Inflammatory macrophage treated with lipopolysaccharide for 4 hours (primary cell): ENCODE results near the gene DOCK1.

Experiments
- DNase-seq: peaks from one replicate; pipeline ENCODE4 v3.0.0-alpha.2; 2020

The DOCK1 gene

DNA sequence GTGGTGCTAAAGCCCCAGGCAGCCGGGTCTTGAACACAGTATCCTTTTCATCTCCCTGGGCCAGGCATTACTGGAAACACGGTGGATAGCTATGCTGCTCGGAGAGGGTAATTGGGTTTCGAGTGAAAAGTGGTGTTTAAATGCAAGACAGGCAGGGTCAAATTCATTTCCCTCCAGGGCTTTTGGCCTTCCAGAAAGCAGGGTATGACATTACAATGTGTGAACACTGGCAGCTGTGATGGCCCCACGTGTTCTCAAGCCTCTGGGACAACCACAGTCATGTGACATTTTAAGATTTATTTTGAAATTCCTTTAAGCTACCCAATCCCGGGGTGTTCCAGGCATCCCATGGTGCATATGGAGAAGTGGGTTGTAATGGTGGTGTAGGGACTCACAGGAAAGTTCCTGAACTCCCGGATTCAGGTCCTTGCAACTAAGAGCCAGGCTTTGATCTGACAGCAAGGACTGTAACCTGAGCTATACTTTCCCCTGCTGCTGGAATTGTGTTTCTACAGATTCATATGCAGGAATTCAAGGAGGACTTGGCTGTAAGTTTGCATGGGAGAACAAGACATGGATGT is 244.4 kb downstream of the DOCK1 start:
- DNase-seq, result no peak

DNA sequence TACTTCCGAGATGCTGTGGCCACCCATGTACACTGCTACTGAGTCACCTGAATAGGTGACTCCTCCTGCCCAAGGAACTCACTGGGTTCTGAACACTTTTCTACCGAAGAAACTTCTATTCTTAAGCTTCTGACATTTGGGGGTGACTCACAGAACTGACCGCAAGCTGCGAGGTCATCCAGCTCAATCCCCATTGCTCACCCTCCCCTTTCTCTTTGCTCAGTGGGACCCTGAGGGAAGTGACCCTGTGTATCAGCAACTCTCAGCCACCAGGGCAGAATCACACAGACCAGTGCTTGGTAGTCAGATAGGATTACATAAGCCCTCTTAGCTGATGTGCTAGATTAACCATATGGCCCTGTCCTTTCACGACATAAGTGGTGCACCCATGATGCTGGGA is 244.9 kb downstream of the DOCK1 start:
- DNase-seq, result peak; percentile 52

DNA sequence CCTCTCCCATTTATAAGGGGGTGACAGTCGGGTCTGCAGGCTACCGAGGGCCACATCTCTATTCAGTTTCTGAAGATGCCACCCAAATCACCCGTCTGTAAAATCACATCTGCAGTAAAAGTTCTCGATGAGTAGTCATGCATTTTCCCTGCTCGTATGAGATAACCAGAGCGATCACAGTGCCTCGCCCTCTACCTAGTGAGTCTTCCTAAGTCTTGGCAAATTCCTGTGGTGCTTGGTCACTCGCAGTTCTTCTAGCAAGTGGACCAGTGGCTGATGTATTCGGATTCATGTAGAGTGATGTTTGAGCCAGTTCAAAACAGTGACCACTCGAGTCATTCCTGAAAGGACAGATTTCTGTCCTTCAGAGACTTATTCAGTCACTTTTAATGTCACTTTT is 246.3 kb downstream of the DOCK1 start:
- DNase-seq, result no peak

DNA sequence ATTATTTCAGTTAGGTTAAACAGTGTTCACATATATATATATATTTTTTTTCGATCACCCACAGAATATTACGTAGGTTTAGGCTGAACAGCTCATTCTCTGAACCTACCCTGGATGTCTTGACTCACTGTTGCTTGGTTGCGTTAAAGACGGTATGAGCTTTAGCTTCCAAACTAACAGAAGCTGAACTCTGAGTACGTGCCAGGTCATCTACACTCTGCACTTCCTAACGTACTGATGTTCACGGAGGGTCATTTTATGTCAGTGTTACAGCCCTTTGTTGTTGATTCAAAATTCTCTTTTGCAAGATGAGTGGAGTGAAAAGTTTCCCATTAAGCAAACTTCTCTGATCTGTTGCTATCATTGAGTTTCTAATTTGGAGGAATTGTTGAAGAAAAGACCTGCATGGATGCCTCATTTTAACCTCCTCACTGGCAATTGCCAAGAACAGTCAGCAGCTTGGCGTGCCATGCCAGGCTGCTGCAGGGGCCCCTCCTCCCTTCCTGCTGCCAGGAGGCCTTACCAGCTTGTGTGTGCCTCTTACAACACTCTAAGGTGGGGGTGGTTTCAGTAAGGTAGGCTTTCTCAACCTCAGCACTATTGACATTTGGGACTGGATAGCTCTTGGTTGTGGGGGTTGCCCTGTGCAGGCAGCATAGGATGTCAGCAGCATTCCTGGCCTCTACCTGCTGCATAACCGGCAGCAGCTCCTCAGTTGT is 246.9 kb downstream of the DOCK1 start:
- no peak for DNase-seq

DNA sequence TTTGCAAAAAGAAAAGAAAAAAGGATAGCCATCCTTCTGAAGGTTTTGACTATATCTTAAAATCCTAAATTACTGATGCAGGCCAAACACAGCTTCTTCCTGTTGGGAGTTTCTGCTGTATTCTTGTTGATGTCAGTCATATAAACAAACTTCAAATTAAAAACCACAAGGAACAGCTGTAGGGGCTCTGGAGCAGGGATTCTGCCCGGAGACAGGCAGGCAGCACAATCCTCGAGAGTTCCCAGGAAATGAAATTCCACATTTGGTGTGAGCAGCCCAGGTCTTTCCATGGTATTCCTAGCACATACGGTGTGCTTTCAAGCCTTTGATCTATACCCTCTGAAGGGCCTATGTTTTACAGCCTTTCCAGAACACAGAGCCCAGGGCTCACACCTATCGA is 248.0 kb downstream of the DOCK1 start:
- no peak for DNase-seq

DNA sequence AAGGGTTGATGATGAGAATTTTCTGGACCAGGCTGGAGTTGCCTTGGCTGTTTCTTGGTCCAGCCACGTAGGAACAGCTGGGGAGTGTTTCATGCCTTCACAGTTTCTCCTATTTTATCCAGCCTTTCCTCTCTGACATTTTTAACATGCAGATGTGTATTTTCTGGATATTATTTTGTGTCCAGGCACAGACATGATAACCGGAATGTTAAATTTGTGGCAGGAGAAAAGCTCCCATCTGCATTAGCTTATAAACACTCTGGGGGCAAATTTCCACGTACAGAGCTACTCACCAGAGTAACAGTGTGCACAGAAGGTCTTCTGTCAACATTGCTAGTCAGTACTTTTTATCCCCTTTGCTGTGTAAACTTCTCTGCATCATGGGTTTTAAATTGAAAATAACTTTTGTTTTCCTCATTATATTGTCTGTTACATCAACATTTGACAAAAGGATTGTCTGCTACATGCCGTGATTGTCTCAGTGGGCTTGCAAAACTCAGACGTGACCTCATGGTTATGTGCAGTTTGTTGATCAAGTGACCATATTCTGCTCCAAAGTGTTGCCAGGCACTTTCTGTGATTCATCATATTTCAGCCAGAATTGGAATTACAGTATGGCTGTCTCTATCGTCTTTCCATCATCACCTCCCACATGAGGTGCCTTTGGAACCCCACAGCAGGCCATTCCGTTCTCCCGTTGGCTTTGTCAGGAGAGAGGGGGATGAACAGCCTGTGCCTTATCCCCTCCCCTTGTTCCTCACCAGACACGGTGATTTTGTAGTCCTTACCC is 249.8 kb downstream of the DOCK1 start:
- DNase-seq, result no peak

DNA sequence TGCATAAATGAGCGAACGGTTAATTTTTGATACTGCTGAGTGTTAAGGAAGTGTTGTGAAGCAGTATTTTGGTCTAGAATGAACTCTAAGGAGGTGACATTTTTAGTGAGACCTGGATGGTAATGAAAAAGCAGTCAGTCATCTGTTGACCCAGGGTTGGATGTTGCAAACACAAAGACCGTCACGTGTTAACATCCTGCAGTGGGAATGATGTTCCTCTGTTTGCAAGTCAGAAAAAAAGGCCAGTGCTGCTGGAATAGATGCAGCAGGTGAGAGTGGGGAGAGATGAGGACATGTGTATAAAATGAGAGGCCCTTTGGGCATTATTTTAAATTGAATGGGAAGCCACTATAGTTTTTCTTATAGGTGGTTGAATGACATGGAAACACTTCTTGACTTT is 251.9 kb downstream of the DOCK1 start:
- DNase-seq, result no peak

DNA sequence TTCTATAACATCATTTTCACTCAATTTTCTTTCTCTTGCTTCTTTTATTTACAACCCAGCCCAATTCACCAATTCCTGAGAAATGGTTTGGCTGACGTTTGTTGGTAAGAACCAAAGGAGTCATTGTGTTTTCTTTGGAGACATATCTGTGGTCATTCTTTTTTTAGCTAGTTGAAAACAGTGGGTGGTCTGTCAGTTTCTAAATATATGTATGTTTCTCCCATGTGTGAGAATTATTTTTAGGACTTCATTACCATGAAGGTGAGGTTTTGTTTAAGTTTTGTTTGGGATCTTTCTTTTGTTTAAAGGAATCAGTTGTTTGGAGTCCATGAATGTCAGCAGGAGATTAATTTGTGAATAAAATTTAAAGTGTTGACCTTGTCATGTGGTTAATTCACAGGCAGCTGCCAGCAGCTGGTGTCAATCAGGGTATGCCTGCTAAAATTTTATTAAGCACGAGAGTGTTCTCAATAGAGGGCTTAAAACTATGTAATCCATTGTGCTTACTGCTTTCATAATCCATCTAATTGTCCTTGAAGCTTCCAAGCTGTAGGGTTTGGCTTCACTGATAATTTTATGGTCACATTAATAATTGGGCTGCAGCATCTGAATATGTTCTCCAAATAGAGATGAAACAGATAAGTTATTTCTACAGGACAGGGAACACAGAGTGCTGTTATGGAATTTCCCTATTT is 252.4 kb downstream of the DOCK1 start:
- no peak for DNase-seq

DNA sequence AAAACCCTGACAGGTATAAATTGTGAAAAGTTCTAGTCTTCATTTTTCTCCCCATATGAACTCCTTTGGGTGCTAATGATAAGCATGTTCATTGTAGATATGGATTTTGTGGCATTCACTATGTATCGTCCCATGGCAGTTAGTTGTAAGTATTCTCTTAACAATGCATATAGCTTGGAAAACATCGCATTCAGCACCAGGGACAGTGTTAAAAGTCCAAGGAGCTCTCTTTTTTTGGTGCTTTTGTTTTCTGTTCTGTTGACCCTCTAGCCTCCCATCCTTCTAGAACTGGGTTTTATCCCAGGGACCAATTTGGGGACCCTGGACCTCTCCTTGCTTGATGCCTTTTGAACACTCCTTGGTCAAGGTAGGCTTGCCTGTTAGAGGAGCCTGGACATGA is 253.4 kb downstream of the DOCK1 start:
- DNase-seq, result no peak

DNA sequence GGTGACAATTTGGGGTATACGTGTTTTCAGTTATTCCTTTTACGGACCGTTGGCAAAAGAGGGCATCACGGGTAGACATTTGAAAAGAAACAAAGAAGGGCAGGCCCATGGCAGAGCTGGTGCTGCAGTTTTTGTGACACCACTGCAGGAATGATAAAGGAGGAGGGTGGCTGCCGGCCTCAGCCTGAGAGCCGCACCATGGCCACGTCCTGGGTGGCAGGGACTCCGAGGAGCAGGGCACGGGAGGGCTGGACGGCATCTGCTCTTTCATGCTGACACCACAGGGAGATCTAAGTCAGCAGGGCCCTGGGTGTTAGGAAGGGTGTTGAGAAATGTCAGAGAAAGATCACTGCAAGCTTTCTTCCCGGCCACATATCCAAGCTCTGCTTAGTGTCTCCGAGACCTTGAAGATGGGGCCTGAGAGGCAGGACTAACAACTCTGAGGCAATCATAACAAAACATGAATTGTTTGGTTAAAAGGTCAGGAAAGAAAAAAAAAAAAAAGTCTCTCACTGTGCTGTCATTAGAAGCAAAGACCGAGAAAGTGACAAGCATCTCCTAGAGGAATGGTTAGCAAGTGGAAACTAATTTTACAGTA is 254.5 kb downstream of the DOCK1 start:
- no peak for DNase-seq

DNA sequence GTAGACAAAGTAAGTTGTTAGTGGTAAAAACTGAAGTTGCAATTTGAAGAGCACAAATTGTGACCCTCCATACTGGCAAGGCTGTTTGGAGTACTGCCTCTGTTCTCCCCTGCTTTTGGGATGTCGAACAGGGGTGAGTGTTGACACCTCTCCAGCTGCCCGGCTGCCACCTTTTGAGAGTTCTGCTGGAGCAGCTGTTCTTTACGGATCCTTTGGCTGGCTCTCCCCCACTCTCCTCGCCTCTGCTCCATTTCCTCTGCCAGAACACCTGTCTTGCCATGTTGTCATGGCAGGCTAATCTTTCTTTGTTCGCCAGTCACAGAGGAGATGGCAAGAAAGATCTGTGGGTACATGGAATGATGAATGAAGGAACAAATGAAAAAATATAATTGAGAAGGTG is 256.3 kb downstream of the DOCK1 start:
- no peak for DNase-seq

DNA sequence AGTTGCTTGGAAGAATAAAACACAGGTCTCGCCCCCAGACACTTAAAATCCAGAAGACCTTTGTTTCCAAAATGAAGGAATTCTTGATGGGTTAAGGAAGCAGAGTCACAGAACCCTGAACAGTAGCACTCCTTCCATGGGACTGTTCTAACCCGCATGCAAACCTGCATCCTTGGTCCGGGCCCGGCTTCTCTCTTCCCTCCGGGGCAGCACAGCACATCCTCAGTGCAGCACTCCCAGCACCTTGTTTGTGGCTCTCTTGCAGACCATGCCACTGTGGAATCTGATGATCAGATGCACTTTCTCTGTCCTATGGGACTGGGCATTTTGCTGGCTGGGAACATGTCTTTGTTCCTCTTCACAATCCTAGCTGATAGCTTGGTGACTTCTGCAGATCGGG is 257.6 kb downstream of the DOCK1 start:
- DNase-seq, result no peak

DNA sequence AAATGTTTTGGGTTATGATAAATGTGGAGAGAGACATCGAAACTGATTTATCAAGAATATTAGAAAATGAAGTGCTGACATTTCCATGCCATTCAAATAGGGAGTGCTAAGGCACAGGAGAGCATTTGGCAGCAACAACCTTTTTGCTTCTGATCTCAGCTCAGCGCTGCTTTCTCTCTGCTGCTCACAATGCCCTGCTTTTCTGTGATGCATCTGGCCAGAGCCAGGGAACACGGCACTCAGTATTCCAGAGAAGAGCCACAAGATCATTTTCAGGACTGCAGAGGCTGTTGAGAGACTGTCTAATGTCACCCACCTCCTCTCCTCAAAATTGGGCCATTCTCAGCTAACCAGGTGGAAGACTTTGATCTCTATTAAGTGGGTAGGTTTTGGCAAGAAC is 263.0 kb downstream of the DOCK1 start:
- DNase-seq, result no peak

DNA sequence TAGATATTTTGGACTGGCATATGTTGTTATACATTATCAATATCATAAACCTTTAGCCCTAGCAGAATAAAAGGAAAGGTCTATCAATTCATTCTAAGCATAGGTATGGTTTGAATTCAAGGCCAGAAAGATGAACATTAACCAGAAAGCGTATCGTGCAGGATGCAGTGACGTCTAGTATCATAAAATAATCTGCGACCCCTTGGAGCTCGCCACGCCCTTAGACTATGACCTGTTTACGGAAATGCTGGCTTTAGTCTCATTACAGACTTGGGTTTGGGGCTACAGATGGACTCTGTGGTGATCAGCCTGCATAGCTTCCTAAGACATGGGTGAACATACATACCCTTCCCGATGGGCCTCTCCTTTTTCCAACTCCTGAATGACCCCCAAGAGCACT is 269.6 kb downstream of the DOCK1 start:
- DNase-seq, result no peak

DNA sequence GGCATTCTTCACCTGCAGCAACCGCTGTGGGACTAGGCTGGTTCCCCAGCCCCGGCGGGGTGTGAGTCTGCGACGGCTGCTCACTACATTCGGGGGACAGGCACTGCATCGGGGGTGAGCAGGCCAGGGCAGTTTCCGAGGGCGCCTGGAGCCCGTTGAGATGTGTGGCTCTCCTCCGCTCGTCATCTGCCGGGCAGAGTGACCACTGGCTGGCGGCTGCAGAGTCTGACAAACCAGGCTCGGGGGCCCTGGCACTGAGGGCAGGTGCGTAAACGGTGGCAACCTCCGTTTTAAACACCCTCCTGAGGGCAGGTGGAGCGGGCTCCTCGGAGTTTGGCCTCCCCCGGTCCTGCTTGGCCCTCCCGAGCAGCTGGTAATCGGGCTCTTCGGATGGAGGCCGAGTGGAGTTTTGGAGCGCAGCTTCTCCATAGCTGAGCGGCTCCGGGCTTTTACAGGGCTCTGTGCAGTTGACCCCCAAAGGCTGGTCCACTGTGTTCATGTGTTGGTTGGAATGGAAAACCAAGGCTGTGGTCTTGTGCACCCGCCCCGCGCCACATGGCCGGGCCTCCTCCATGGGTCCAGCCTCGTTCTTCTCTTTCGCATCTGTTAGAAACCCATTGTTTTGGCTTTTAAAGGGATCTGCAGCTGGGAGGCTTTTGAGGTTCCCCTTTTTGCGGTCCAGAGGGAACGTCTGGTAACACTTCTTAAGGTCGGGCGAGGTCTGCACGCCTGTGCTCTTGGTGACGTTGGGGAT is 270.3 kb downstream of the DOCK1 start:
- no peak for DNase-seq

DNA sequence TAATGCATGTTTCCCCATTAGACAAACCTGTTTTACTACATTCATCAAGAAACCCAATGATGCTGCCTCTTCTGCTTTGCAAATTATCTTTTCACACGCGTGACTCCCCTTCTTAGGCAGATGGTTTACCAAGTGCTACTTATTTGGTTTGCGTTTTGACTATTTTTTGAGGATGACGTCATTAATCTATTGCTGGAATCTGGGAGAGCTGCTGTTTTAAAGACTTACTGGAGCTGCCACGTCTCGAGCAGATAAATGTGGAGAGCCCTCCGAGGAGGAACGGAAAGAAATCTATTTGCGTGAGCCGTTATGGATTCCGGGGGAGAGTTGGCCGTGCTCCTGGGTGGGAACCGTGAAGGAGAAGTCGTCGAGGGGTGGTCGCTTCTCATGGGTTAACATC is 271.4 kb downstream of the DOCK1 start:
- DNase-seq, result no peak

DNA sequence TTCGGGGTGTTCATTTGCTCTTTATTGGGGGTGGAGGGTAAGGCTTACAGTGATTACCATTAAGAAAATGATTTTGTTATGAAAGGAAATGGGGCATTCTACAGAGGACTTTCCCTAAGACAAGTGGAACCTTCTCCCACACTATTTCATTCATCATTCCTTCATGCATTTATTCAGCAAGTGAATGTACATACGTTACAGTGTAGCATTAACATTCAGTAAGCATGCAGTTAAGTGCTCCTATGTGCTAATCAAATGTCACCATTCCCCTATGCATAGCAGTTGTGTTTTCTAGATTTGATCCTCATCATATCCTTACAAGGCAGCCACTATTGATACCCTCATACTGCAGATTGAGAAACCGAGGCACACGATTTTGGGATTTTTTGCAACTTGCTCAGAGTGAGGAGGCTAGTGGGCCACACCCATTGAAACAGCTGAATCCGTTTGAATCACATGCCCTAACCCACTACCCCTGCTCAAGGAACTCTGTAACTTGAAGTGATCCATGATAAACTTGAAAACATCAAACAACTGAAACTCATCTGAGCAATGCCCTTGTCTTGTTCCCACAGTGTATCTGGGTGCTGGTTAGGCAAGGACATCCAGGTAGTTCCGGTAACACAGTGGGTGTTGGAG is 274.5 kb downstream of the DOCK1 start:
- DNase-seq, result no peak

DNA sequence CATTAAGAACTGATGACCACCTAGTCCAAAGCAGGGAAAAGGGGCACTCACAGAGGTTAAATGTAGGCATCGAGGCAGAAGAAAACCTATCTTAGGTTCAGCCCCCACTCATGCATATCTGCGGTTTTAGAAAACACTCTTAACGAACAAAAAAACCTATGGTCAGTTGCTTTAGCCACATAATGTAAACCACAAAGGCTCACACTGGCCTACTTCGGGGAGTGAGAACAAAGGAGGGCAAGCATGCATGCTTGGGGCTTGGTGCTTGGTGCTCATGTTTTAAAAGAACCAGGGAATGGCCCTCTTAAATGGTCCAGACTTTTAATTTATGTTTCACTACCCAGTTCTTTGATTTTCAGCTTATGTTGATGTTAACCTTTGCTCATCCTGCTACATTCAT is 276.9 kb downstream of the DOCK1 start:
- DNase-seq, result no peak

DNA sequence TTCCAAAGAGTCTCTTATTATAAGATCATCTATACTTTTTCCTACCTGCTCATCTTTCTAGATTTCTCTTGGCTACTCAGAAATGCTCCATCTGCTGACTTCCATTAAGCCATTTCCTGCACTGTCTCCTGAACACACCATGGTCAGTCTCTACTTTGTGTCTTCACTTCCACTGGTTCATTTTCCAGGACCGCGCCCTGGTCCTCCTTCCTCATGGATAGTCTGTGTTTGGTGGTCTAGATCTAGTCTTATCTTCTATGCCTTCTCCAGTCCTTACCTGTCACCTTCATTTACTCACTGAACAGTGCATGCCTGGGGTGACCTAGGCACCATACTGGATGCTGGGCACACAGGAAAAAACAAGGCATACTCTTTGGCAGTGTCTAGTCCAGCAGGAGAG is 279.4 kb downstream of the DOCK1 start:
- DNase-seq, result no peak

DNA sequence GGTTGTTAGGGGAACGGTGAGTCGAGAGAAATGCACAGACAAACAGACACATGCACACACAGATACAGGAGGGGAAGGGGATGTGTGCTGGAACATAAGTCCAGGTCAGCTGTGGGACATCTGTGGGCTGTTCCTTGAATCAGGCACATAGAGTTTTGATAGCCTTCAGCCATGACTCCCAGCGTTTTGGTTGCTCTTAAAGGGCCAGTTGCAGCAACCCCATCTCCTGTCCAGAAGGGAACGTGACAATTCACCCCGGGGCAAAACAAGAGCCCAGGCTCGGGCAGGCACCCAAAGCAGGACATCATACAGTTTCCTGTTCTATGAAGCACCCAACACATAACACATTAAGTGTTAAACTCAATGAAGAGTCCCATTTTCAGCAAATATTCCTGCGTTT is 281.6 kb downstream of the DOCK1 start:
- no peak for DNase-seq

DNA sequence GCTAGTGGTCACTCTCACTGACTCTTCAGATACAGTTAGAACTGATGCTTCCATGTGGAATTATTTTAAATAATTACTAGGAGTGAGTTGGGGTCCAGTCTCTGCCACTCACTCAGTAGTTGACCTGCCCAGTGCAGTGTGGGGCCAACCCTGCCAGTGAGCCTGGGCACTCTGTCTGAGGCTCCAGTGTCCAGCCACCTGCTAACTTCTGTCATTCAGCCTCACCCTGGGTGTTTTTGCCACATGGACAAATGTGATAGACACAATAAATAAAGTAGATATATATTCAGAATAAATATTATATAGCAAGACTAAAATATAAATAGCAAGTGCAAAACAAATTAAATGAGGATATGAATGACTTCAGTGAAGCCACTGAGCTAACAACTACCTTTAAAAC is 284.0 kb downstream of the DOCK1 start:
- no peak for DNase-seq

DNA sequence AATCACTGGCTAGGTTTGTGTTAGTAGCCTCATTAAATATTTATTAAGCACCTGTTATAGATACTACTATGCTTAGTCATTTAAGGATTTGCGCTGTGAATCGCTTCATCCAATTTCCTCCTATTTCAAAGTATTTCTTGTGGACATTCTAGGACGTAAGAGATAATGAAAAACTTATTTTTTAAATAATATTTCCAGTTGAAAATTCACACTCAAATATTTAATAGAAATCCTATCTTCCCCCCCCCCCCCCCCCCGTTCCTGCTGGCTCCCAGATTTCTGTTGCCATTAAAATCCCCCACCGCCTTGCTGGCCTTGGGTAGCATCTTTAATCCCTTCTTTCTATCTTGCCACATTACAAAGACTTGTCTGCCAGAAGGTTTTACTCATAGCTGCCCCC is 285.2 kb downstream of the DOCK1 start:
- no peak for DNase-seq
